ENCODE data around the gene TM4SF4.

GRCh38 chr3:149536429-149536828, 61.9 kb downstream of the TM4SF4 start:
- no peak for TF ChIP-seq CTCF (IDR thresholded peaks at IDR 0.05)
- TF ChIP-seq POLR2AphosphoS5 (IDR thresholded peaks at IDR 0.05; ENCODE audit: insufficient read depth in 1 of 2, low read depth in 1 of 2), result peak in 1 of 2 donors; percentile 25

All from vagina (tissue), 2 donors.